ENCODE measurements around the gene KLHL3. TPM values are rescaled to one million over a fixed set of nuclear protein-coding genes. Genes with fewer than 3 reads are reported as not detected.
A peak's percentile ranks its signal among the peaks of the same experiment; 100 is the strongest.

KLHL3 gene
- total and polyA plus RNA-seq, 5 experiments from 2014 or later = 2.7 to 37.2 (median 8.1) TPM

DNA sequence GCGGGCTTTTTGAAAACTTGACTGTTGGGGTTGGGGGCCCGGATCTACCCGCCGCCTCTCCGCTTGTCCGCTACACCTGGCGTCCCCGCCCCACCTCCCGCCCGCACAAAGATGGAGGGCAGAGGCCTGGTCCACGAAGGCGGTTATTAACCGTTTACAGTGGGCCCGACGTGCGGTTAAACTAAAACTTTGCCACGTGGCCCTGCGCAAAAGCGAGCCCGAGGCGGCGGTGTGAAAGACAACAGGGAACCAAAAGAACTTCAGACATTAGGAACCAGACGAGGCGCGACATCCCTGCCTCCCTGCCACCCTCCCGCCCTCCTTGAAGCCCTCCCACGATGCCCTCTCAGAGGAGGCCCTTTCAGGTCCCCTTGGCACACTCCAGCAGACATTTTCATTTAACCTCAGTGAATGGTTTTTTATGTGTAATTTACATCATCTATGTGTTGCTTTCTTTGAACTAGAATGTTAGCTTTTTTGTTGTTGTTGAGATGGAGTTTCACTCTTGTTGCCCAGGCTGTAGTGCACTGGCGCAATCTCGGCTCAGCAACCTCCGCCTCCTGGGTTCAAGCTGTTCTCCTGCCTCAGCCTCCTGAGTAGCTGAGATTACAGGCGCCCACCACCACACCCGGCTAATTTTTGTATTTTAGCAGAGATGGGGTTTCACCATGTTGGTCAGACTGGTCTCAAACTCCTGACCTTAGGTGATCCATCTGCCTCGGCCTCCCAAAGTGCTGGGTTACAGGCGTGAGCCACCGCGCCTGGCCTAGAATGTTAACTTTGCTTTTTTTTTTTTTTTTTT is 19.3 kb upstream of the KLHL3 start:
- H3K4me1 Mint-ChIP-seq = peaks cover 16 to 31% (median 26%) of the 10 kb centered on the region in 4 donors
- POLR2A ChIA-PET = interaction anchor here (0.6 to 5.1 kb wide), 12 partner anchors 13 to 318 kb away, joined by 3 to 88 read pairs (median 4); partner anchors contain the start of gene KLHL3
- peak overlapping the region; percentile 96 to 100 (median 99) for H3K4me3 Mint-ChIP-seq
- H3K27me3 Mint-ChIP-seq = no peaks in the 10 kb centered on the region
- DNase-seq (no peak), ATAC-seq (peak; percentile 26 to 39)
- peak overlapping the region; percentile 100 for H3K27ac Mint-ChIP-seq
- no peaks in the 10 kb centered on the region for H3K9me3 Mint-ChIP-seq
- peaks cover 0 to 24% (median 0%) of the 10 kb centered on the region in 3 donors for H3K36me3 Mint-ChIP-seq

- H3K27ac Mint-ChIP-seq = peak within 1 kb of the TSS; percentile 100
- no peaks in the 10 kb centered on the region for H3K27me3 Mint-ChIP-seq
- DNase-seq (peak; percentile 93 to 100 (median 97)), ATAC-seq (peak; percentile 83)
- peaks cover 0 to 27% (median 0%) of the 10 kb centered on the region in 3 donors for H3K36me3 Mint-ChIP-seq
- H3K9me3 Mint-ChIP-seq = no peaks in the 10 kb centered on the region
- H3K4me1 Mint-ChIP-seq = peaks cover 16 to 39% (median 27%) of the 10 kb centered on the region in 4 donors
- H3K4me3 Mint-ChIP-seq = peak within 1 kb of the TSS; percentile 96 to 100 (median 99)
- POLR2A ChIA-PET = interaction anchor here (0.5 to 5.1 kb wide), 21 partner anchors 12 to 1781 kb away, joined by 3 to 88 read pairs (median 5); partner anchors contain the start of genes FAM13B, FAM53C, HSPA9 and KLHL3
These were observed 18.5 kb upstream of the KLHL3 start, which contains the start of gene HNRNPA0 for GRCh38 chr5:137754188-137754960. Gene HNRNPA0 (minus strand): TSS chr5:137754363. CDS start chr5:137754066, 297 bp downstream.

- ATAC-seq = peak; percentile 11 to 29
- Mint-ChIP-seq H3K4me1 (peaks cover 16 to 45% (median 29%) of the 10 kb centered on the region in 4 donors), H3K27ac (peak overlapping the region; percentile 100), H3K36me3 (peaks cover 0 to 27% (median 0%) of the 10 kb centered on the region in 3 donors), H3K4me3 (peak overlapping the region; percentile 96 to 100 (median 99)), H3K27me3 (no peaks in the 10 kb centered on the region), H3K9me3 (no peaks in the 10 kb centered on the region)
- POLR2A ChIA-PET = interaction anchor here (0.5 to 5.1 kb wide), 20 partner anchors 11 to 1782 kb away, joined by 3 to 88 read pairs (median 6); partner anchors contain the start of genes FAM13B, FAM53C, HSPA9 and KLHL3
- DNase-seq = peak in 2 of 10 donors; percentile 6 to 25
These were observed 17.9 kb upstream of the KLHL3 start for GRCh38 chr5:137753691-137754187.

DNA sequence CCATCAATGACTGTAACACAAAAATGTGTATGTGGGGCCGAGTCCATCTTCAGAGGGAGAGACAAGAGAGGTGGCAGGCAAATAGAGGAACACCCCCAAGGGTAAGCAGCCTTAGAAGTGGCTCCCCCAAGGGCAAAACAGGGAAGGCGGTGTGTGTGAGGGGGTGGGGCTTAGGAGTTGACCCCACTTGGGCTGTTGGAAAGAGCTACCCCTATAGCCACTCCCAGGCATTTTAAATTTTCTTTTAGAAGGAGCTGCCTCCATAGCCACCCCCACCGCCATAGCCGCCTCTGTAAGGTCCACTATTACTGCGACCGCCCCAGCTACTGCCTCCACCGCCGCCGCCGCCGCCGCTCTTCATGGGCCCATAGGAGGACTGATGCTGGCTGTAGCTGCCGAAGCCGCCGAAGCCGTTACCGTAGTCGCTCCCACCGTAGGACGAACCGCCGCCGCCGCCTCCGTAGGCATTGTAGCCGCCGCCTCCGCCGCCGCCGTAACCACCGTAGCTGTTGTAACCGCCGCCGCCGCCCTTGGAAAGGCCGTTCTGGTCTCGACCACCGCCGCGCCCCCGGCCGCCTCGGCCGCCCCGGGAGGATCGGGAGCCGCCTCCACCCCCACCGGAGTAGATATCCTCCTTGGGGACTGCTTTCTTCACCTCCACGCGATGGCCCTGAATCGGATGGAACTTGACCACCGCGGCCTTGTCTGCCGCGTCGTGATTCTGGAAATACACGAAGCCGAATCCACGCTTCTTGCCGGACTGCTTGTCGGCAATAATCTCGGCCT is 17.2 kb upstream of the KLHL3 start:
- H3K27ac Mint-ChIP-seq = peak overlapping the region; percentile 100
- peaks cover 0 to 27% (median 0%) of the 10 kb centered on the region in 3 donors for H3K36me3 Mint-ChIP-seq
- POLR2A ChIA-PET = interaction anchor here (0.6 to 5.1 kb wide), 19 partner anchors 11 to 897 kb away, joined by 3 to 88 read pairs (median 6); partner anchors contain the start of genes FAM13B, FAM53C, KLHL3 and PKD2L2
- ATAC-seq (no peak), DNase-seq (peak in 8 of 10 donors; percentile 13 to 67 (median 30))
- H3K27me3 Mint-ChIP-seq = no peaks in the 10 kb centered on the region
- peaks cover 16 to 46% (median 30%) of the 10 kb centered on the region in 4 donors for H3K4me1 Mint-ChIP-seq
- peak overlapping the region; percentile 96 to 100 (median 99) for H3K4me3 Mint-ChIP-seq
- no peaks in the 10 kb centered on the region for H3K9me3 Mint-ChIP-seq

GRCh38 chr5:137751869-137752491 is 16.1 kb upstream of the KLHL3 start:
- H3K4me3 Mint-ChIP-seq = peak overlapping the region; percentile 96 to 100 (median 99)
- no peak for ATAC-seq
- peak overlapping the region; percentile 100 for H3K27ac Mint-ChIP-seq
- H3K27me3 Mint-ChIP-seq = no peaks in the 10 kb centered on the region
- DNase-seq = peak in 4 of 10 donors; percentile 7 to 50 (median 36)
- peaks cover 0 to 27% (median 0%) of the 10 kb centered on the region in 3 donors for H3K36me3 Mint-ChIP-seq
- POLR2A ChIA-PET = interaction anchor here (0.7 to 5.1 kb wide), 4 partner anchors 10 to 137 kb away, joined by 6 to 88 read pairs (median 10); partner anchors contain the start of genes KLHL3 and PKD2L2
- no peaks in the 10 kb centered on the region for H3K9me3 Mint-ChIP-seq
- H3K4me1 Mint-ChIP-seq = peaks cover 16 to 46% (median 30%) of the 10 kb centered on the region in 4 donors

GRCh38 chr5:137750436-137750835 is 14.5 kb upstream of the KLHL3 start:
- DNase-seq = no peak
- Mint-ChIP-seq H3K9me3 (no peaks in the 10 kb centered on the region), H3K36me3 (peaks cover 0 to 27% (median 0%) of the 10 kb centered on the region in 3 donors), H3K4me1 (peaks cover 16 to 46% (median 29%) of the 10 kb centered on the region in 4 donors), H3K4me3 (peak overlapping the region in 8 of 10 donors; percentile 16 to 96 (median 48)), H3K27me3 (no peaks in the 10 kb centered on the region), H3K27ac (peak overlapping the region in 5 of 10 donors; percentile 4 to 100 (median 24))
- ATAC-seq = no peak
- POLR2A ChIA-PET = no interaction called here

DNA sequence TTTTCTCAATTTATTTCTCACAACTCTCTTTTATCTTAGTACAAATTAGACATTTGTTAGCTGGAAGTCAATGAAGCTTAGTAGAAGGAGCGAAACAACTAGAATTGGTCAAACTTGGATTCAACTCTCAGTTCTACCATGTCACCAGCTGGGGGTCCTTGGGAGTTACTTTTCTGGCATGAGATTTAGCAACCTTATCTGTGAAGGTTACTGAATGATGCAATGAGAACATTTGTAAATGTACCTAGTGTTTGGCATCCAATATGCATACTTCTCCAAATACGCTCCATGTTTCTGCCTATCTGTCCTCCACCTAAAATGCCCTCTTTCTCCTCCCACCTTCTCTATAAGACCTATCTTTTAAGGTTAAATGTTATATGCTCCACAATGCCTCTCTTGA is 12.0 kb upstream of the KLHL3 start:
- Mint-ChIP-seq H3K4me1 (peaks cover 15 to 44% (median 28%) of the 10 kb centered on the region in 4 donors), H3K4me3 (no peak overlapping the region), H3K9me3 (no peaks in the 10 kb centered on the region), H3K27ac (no peak overlapping the region), H3K36me3 (peaks cover 0 to 23% (median 0%) of the 10 kb centered on the region in 3 donors), H3K27me3 (no peaks in the 10 kb centered on the region)
- DNase-seq = no peak
- no peak for ATAC-seq
- POLR2A ChIA-PET = interaction anchor here (1.4 kb wide), 1 partner anchor 12 kb away, joined by 3 read pairs; the partner anchor contains the start of gene KLHL3

- Mint-ChIP-seq H3K9me3 (no peaks in the 10 kb centered on the region), H3K27me3 (no peaks in the 10 kb centered on the region), H3K4me1 (peaks cover 0 to 30% (median 13%) of the 10 kb centered on the region in 4 donors), H3K4me3 (no peak overlapping the region), H3K36me3 (no peaks in the 10 kb centered on the region), H3K27ac (peak overlapping the region in 2 of 10 donors; percentile 21 to 44)
- DNase-seq = peak; percentile 20 to 82 (median 58)
- ATAC-seq = peak; percentile 92 to 94
- POLR2A ChIA-PET = interaction anchor here (0.6 to 11.0 kb wide), 5 partner anchors 8 to 82 kb away, joined by 5 to 112 read pairs (median 19); partner anchors contain the start of gene HNRNPA0
These were observed 7.2 kb upstream of the KLHL3 start for GRCh38 chr5:137743031-137743640.

GRCh38 chr5:137741718-137742117 is 5.8 kb upstream of the KLHL3 start:
- peaks cover 0 to 3% (median 0%) of the 10 kb centered on the region in 9 donors for H3K9me3 Mint-ChIP-seq
- H3K36me3 Mint-ChIP-seq = no peaks in the 10 kb centered on the region
- ATAC-seq = no peak
- H3K27me3 Mint-ChIP-seq = no peaks in the 10 kb centered on the region
- H3K27ac Mint-ChIP-seq = no peak overlapping the region
- peaks cover 0 to 30% (median 16%) of the 10 kb centered on the region in 4 donors for H3K4me1 Mint-ChIP-seq
- DNase-seq = no peak
- POLR2A ChIA-PET = interaction anchor here (1.4 to 11.0 kb wide), 6 partner anchors 10 to 81 kb away, joined by 4 to 112 read pairs (median 14); partner anchors contain the start of gene HNRNPA0
- H3K4me3 Mint-ChIP-seq = no peak overlapping the region

GRCh38 chr5:137739737-137740136 is 3.8 kb upstream of the KLHL3 start:
- Mint-ChIP-seq H3K36me3 (no peaks in the 10 kb centered on the region), H3K9me3 (peaks cover 0 to 3% (median 0%) of the 10 kb centered on the region in 9 donors), H3K4me1 (peaks cover 0 to 30% (median 16%) of the 10 kb centered on the region in 4 donors), H3K4me3 (peak overlapping the region in 2 of 10 donors; percentile 22 to 30), H3K27ac (peak overlapping the region in 5 of 10 donors; percentile 18 to 69 (median 47)), H3K27me3 (no peaks in the 10 kb centered on the region)
- ATAC-seq = no peak
- DNase-seq = no peak
- POLR2A ChIA-PET = interaction anchor here (0.6 to 11.0 kb wide), 4 partner anchors 14 to 81 kb away, joined by 3 to 112 read pairs (median 28); partner anchors contain the start of gene HNRNPA0

All from naive thymus-derived CD8-positive, alpha-beta T cell (primary cell).